Measurements from ENCODE around the gene ATP1A4.

ATP1A4 gene

GRCh38 chr1:160134791-160135572 is 16.4 kb upstream of the ATP1A4 start:
- TF ChIP-seq SIN3A (IDR thresholded peaks at IDR 0.05; ENCODE audit: borderline replicate concordance, insufficient read depth, low read length) (no peak), POLR2AphosphoS5 (IDR thresholded peaks at IDR 0.05; ENCODE audit: low read depth, low read length) (no peak), REST (IDR thresholded peaks at IDR 0.05; ENCODE audit: insufficient read depth in 1 of 2, low read depth in 2 of 2, low read length in 2 of 2) (no peak), TAF1 (IDR thresholded peaks at IDR 0.05; ENCODE audit: borderline replicate concordance, insufficient read depth, low read length) (no peak), FOXP2 (optimal IDR thresholded peaks at IDR 0.05; ENCODE audit: borderline replicate concordance, extremely low read depth, extremely low read length, insufficient read depth) (no peak)

- no peak for TF ChIP-seq SIN3A (IDR thresholded peaks at IDR 0.05; ENCODE audit: borderline replicate concordance, insufficient read depth, low read length)
Measured at GRCh38 chr1:160136121-160136925, 15.1 kb upstream of the ATP1A4 start.

- TF ChIP-seq TAF1 (IDR thresholded peaks at IDR 0.05; ENCODE audit: borderline replicate concordance, insufficient read depth, low read length) (no peak), POLR2AphosphoS5 (IDR thresholded peaks at IDR 0.05; ENCODE audit: low read depth, low read length) (no peak), REST (IDR thresholded peaks at IDR 0.05; ENCODE audit: insufficient read depth in 1 of 2, low read depth in 2 of 2, low read length in 2 of 2) (no peak), FOXP2 (optimal IDR thresholded peaks at IDR 0.05; ENCODE audit: borderline replicate concordance, extremely low read depth, extremely low read length, insufficient read depth) (no peak), SIN3A (IDR thresholded peaks at IDR 0.05; ENCODE audit: borderline replicate concordance, insufficient read depth, low read length) (no peak)
Measured at GRCh38 chr1:160136926-160137200, 14.5 kb upstream of the ATP1A4 start.

- TF ChIP-seq TAF1 (IDR thresholded peaks at IDR 0.05; ENCODE audit: borderline replicate concordance, insufficient read depth, low read length): no peak
- TF ChIP-seq POLR2AphosphoS5 (IDR thresholded peaks at IDR 0.05; ENCODE audit: low read depth, low read length): no peak
- TF ChIP-seq REST (IDR thresholded peaks at IDR 0.05; ENCODE audit: insufficient read depth in 1 of 2, low read depth in 2 of 2, low read length in 2 of 2): no peak
- TF ChIP-seq FOXP2 (optimal IDR thresholded peaks at IDR 0.05; ENCODE audit: borderline replicate concordance, extremely low read depth, extremely low read length, insufficient read depth): no peak
- TF ChIP-seq SIN3A (IDR thresholded peaks at IDR 0.05; ENCODE audit: borderline replicate concordance, insufficient read depth, low read length): no peak
Measured at GRCh38 chr1:160137216-160137862, 14.1 kb upstream of the ATP1A4 start.

GRCh38 chr1:160139840-160140239 is 11.6 kb upstream of the ATP1A4 start:
- TF ChIP-seq POLR2AphosphoS5 (IDR thresholded peaks at IDR 0.05; ENCODE audit: low read depth, low read length) (no peak), SIN3A (IDR thresholded peaks at IDR 0.05; ENCODE audit: borderline replicate concordance, insufficient read depth, low read length) (no peak), TAF1 (IDR thresholded peaks at IDR 0.05; ENCODE audit: borderline replicate concordance, insufficient read depth, low read length) (no peak), FOXP2 (optimal IDR thresholded peaks at IDR 0.05; ENCODE audit: borderline replicate concordance, extremely low read depth, extremely low read length, insufficient read depth) (no peak), REST (IDR thresholded peaks at IDR 0.05; ENCODE audit: insufficient read depth in 1 of 2, low read depth in 2 of 2, low read length in 2 of 2) (no peak)
